ENCODE data around the gene DNLZ. TPM values are rescaled to one million over a fixed set of nuclear protein-coding genes. Genes with fewer than 3 reads are reported as not detected.

Gene DNLZ
- total and polyA plus RNA-seq, 2 of the 4 experiments (the other 2 are of a cell fraction) = 2.0 to 11.4 TPM

DNA sequence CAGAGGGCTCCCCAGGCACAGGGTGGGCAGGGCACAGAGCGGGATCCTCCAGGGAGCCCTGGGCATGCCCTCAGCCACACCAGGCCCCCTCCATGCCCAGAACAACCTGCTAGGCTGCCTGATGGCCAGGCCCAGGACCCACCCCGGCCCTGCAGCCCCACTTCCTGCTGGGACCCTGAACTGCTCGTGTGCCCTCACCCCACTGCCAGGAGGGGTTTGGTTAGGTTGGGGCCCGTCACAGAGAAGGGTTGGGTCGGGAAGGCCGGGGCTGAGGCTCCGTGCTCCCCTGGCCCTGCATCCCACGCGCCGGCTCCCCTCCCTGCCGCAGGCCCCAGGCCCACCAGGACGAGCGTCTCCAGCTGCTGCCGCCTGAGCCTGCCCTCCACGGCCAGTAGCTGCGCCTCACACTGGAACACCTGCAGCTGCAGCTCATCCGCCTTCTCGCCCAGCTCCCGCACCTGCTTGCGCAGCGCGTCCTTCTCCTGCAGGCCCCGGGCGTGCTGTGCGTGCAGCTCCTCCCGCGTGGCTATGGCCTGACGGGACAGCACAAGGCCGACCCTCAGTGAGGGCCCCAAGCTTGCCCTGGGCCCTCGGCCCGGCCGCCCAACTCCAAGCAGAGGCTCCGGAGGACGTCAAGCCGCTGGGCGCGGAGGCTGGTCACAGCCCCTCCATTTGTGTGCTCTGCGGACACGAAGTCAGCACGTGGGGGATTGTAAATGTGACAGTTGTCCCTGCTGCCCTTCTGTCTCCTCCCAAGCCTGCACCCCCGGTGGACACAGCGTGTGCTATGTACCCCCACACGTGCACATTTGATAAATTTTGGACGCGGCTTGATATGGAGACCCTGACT is 4.0 kb upstream of the DNLZ start (continued):
- TF ChIP-seq RAD21 (IDR thresholded peaks at IDR 0.05; ENCODE audit: low read length) = no peak

DNA sequence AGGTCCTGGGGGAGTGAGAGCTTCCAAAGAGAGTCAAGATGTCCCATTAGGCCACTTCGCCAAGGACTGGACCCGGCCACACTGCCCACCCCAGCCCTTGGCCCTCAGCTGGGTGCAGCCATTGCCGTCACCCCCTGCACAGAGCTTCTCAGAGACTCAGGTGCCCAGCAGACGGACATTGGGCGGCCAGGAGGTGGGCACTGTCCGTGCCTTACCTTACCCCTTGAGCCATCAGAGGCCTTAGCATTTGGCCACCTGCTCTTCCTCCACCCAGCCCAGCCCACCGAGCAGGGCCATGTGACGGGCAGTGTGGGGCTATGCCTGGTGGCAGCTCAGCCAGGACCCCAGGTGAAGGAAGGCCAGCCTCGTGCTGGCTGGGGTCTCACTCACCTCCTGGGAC is 3.3 kb upstream of the DNLZ start:
- 90% methylated on average over 2 of the region's 9 CpGs; no CpG with 5 or more reads in 1 of the 2 experiments for WGBS, 2 experiments (ENCODE audit: extremely low coverage in 2 of 2, insufficient read length in 1 of 2)
- intact Hi-C loops (cut with micrococcal nuclease) (no loop called here), dilution Hi-C loops (cut with HindIII; ENCODE audit: low sequenced_read_pairs, unreplicated experiment) (no loop called here), in situ Hi-C loops (cut with MboI; ENCODE audit: low sequenced_read_pairs) (no loop called here)
- no peak overlapping the region for H3K4me3 ChIP-seq (ENCODE audit: insufficient read depth, low read depth, low read length)
- no peaks in the 10 kb centered on the region for H3K27me3 ChIP-seq (ENCODE audit: control insufficient read depth, insufficient read depth, low read length)
- no peak overlapping the region for H2BK120ac ChIP-seq (ENCODE audit: low read depth, low read length)
- no peak overlapping the region for H2BK15ac ChIP-seq (ENCODE audit: low read depth, low read length)
- H2BK20ac ChIP-seq (ENCODE audit: low read depth, low read length) = no peak overlapping the region
- no peak overlapping the region for H3K9ac ChIP-seq (ENCODE audit: low read depth, low read length)
- H3K9me1 ChIP-seq (ENCODE audit: insufficient read depth, low read length) = peaks cover 7% of the 10 kb centered on the region
- H3K18ac ChIP-seq (ENCODE audit: low read depth, low read length) = no peak overlapping the region
- ATAC-seq (ENCODE audit: low read depth) = no peak
- H3K9me3 ChIP-seq (ENCODE audit: control insufficient read depth, insufficient read depth, low read length) = no peaks in the 10 kb centered on the region
- H4K8ac ChIP-seq (ENCODE audit: low read depth in 2 of 2, low read length in 2 of 2) = no peak overlapping the region
- H3K56ac ChIP-seq (ENCODE audit: extremely low read depth, insufficient read depth, low read length) = no peak overlapping the region
- H2AK5ac ChIP-seq (ENCODE audit: low read depth, low read length) = no peak overlapping the region
- H4K5ac ChIP-seq (ENCODE audit: low read depth, low read length) = no peak overlapping the region
- no peak overlapping the region for H3K4ac ChIP-seq (ENCODE audit: low read depth, low read length)
- BruUV-seq (replicated peaks) = no TSS peak
- no peak overlapping the region for H3K23ac ChIP-seq (ENCODE audit: low read depth, low read length)
- no peak overlapping the region for H2BK5ac ChIP-seq (ENCODE audit: low read depth, low read length, poor library complexity, severe bottlenecking)
- no peak overlapping the region for H2AFZ ChIP-seq (replicated peaks; ENCODE audit: low read length, poor library complexity)
- no peak overlapping the region for H4K91ac ChIP-seq (ENCODE audit: insufficient read depth, low read depth, low read length)
- H3K4me1 ChIP-seq (ENCODE audit: control insufficient read depth, insufficient read depth, low read length) = peaks cover 16% of the 10 kb centered on the region
- no peak for DNase-seq
- no peak overlapping the region for H3K14ac ChIP-seq (replicated peaks; ENCODE audit: low read depth, low read length)
- ChIA-PET CTCF (no interaction called here), POLR2A (ENCODE audit: unreplicated experiment) (no interaction called here)
- H3K79me1 ChIP-seq (ENCODE audit: low read depth in 1 of 2, low read length in 2 of 2) = peaks cover 3 to 18% of the 10 kb centered on the region in 2 experiments; a peak in 3 of 4 replicates
- no peaks in the 10 kb centered on the region for H3K36me3 ChIP-seq (ENCODE audit: control insufficient read depth, insufficient read depth, low read length)
- no peak overlapping the region for H3K4me2 ChIP-seq (ENCODE audit: low read depth, low read length)
- no peak overlapping the region for H2AK9ac ChIP-seq (replicated peaks; ENCODE audit: low read depth, low read length, poor library complexity)
- no peak overlapping the region for H3K27ac ChIP-seq (ENCODE audit: insufficient read depth, low read length)
- no peaks in the 10 kb centered on the region for H4K20me1 ChIP-seq (ENCODE audit: insufficient read depth, low read length)
- TF ChIP-seq NFE2L2 (IDR thresholded peaks at IDR 0.05; ENCODE audit: low read depth, low read length) (no peak), SMC3 (IDR thresholded peaks at IDR 0.05; ENCODE audit: low read depth, low read length) (no peak), RFX5 (IDR thresholded peaks at IDR 0.05; ENCODE audit: low read depth, low read length) (no peak), FOS (IDR thresholded peaks at IDR 0.05; ENCODE audit: low read depth, low read length) (no peak), POLR2A (IDR thresholded peaks at IDR 0.05; ENCODE audit: low read depth, low read length) (no peak), ELK1 (IDR thresholded peaks at IDR 0.05; ENCODE audit: borderline replicate concordance, low read depth, low read length) (no peak), USF2 (IDR thresholded peaks at IDR 0.05; ENCODE audit: low read depth, low read length) (no peak), CEBPB (IDR thresholded peaks at IDR 0.05; ENCODE audit: low read depth, low read length) (no peak), MXI1 (IDR thresholded peaks at IDR 0.05; ENCODE audit: borderline replicate concordance, low read depth, low read length) (no peak), RAD21 (IDR thresholded peaks at IDR 0.05; ENCODE audit: low read length) (no peak), MAZ (IDR thresholded peaks at IDR 0.05; ENCODE audit: borderline replicate concordance, low read depth, low read length) (no peak), BHLHE40 (IDR thresholded peaks at IDR 0.05; ENCODE audit: low read depth, low read length) (no peak)
- TF ChIP-seq, protein P1, sequence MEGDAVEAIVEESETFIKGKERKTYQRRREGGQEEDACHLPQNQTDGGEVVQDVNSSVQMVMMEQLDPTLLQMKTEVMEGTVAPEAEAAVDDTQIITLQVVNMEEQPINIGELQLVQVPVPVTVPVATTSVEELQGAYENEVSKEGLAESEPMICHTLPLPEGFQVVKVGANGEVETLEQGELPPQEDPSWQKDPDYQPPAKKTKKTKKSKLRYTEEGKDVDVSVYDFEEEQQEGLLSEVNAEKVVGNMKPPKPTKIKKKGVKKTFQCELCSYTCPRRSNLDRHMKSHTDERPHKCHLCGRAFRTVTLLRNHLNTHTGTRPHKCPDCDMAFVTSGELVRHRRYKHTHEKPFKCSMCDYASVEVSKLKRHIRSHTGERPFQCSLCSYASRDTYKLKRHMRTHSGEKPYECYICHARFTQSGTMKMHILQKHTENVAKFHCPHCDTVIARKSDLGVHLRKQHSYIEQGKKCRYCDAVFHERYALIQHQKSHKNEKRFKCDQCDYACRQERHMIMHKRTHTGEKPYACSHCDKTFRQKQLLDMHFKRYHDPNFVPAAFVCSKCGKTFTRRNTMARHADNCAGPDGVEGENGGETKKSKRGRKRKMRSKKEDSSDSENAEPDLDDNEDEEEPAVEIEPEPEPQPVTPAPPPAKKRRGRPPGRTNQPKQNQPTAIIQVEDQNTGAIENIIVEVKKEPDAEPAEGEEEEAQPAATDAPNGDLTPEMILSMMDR (conservative IDR thresholded peaks at IDR 0.05; ENCODE audit: low read depth, low read length) = no peak
